DMS79 (cell line): ENCODE results near the gene ADAMTS17.
"Not testable (repeated sequence)": the region's sequence is repeated elsewhere in the genome, so short reads cannot be mapped to it uniquely, and the experiment has no call there.

Experiments
- DNase-seq: peaks from one replicate; lab custom pipeline; 2025; lab: John Stamatoyannopoulos, UW

ADAMTS17 gene

GRCh38 chr15:100339451-100339850 is 2.3 kb downstream of the ADAMTS17 start:
- DNase-seq, result not testable (repeated sequence)

DNA sequence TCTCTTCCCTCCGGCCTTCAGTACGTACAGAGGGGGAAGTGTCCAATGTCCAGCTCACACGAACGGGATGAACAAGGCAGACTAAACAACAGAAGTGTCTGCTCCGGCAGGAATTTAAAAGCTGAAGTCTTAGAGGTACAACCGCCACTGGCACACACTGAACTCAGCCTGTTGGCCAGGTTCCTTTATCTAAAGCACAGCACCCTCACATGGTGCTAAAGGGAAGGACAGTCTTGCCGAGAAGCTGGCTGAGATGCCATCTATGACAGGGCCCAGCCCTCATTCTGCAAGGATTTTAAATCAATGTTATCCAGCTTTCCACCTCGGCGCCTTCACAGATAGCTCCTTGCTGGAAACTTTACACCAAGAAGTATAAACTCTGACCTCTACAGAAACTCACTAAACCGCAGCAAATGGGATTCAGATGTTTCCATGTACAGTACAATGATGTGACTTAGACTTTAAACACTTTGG is 2.8 kb downstream of the ADAMTS17 start:
- DNase-seq, result no peak

DNA sequence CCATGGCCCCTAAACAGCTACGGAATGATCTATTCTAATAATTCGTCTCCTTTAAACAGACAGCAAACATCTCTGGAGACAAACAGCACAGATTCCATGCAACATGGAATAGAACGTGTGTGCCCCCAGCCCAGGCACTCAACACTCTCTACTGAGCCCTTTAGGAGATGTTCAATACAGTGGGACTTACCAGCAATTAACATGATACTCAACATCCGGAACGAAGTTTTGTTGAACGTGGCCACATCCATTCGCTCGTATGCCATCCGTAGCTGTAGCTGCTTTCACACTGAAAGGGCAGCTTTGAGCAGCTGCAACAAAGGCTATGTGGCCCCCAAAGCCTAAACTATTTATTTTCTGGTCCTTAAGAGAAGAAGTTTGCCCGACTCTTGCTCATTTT is 3.5 kb downstream of the ADAMTS17 start:
- no peak for DNase-seq

DNA sequence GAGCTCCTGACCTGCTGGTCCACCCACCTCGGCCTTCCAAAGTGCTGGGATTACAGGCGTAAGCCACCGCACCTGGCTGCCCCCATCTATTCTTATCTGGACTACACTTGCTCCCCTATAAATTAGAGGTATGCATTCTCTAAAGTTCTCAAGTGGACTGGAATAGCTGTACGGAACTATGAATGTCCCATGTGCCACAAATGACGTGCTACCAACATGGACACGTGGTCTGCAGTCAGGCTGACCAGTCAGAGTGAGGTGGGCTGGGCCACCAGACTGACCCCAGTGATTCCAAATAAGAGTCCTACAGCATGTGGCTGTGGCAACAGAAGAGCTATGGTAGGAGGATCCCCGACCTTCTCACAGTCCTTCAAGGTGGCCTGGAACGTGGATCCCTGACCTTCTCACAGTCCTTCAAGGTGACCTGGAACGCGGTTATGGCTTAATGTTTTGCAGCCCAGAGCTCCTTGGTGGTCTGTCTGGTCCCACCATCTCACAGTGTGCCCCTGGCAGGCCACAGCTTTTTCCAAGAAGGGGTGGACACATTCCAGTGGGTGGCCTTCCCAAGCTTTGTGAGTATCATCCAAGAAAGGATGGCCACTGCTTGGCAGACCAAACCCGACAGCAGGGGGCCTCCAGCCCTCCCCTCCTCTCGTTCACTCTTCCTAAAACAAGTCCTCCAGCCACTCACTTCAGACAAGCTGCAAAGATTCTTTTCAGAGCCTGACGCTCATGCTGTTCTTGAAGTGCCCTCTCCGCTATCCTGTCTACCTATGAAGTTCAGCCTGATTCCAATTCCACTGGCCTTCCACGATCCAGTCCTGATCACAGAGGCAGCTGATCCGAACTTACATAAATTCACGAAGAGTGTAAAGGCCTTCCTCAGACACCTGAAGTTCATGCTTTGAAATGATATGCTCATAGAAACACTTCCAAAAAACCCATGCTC is 4.4 kb downstream of the ADAMTS17 start:
- DNase-seq, result no peak

GRCh38 chr15:100336061-100336460 is 5.7 kb downstream of the ADAMTS17 start:
- DNase-seq, result no peak

- no peak for DNase-seq
Measured at GRCh38 chr15:100335335-100335999, 6.3 kb downstream of the ADAMTS17 start.

- no peak for DNase-seq
Measured at GRCh38 chr15:100334905-100335304, 6.9 kb downstream of the ADAMTS17 start.

DNA sequence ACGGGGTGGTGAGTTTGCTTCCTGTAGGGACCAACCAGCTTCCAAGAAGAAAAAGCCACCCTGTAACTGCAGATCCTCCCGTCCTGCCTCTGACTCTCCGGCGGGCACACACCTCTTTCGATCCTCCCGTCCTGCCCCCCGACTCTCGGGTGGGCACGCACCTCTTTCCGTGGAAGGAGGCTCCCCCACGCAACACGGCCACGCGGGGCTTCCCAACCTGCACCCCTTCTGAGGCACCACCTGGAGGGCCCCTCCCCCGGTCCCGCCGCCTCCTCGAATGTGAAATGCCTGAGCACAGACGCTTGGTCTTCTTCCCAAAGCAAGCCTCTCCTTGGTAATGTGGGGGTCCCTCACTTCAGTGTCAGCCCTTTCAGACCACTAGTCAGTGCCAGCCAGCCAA is 7.3 kb downstream of the ADAMTS17 start:
- no peak for DNase-seq

- DNase-seq, result no peak
Measured at GRCh38 chr15:100334015-100334414, 7.8 kb downstream of the ADAMTS17 start.

DNA sequence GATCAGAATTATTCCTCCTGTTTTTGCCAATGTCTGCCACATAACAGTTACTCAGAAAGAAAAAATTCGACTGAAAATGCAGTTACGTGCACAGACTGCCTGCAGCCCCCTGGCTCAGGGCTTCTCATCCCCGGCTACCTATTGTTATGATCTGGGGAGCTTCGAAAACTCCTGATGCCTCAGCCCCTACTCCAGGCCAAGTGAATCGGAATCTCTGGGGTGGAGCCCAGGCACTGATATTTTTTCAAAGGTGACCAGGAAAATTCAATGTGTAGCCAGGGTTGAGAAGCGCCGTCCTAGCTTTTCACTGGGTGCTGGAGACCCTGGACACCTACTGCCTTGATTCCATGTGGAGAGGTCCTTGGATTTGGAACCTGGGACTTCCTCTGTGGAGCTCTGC is 8.5 kb downstream of the ADAMTS17 start:
- DNase-seq, result no peak

DNA sequence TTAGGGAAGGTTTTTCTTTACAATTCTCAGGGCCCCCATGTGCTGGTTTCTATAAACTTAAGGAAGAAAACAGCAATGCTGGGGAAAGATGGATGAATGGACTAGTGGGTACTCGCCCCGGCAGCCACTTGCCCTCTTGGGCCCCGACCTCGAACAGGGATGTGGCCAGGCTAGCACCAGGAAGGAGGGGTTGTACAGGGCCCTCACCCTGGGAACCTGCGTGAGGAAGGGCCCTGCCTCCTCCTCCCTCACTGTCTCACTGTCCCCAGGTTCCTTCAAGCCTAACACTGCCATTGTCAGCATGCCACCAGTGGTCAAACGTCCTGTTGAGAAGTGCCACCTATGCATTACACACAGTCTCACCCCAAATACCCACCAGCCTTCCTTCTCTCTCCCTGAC is 9.1 kb downstream of the ADAMTS17 start:
- DNase-seq, result no peak

DNA sequence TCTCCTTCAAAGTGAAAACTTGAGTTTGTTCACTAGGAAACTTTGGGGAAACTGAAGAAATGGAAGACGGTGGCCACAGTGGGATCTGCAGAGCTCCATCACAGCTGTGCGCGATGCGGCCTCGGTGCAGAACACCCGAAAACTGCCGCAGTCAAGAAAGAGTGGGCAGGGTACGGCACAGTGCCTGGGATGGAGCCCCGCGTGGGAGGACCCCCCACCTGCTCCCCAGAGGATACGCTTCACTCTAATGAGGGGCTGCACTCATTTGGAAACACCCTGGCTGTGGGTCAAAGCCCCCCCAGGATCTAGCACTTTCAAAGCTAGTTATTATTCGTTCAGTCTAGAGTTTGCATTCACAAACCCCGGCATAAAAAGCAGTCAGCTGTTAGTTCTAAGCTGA is 9.5 kb downstream of the ADAMTS17 start:
- no peak for DNase-seq

GRCh38 chr15:100330629-100331215 is 11.1 kb downstream of the ADAMTS17 start:
- no peak for DNase-seq

DNA sequence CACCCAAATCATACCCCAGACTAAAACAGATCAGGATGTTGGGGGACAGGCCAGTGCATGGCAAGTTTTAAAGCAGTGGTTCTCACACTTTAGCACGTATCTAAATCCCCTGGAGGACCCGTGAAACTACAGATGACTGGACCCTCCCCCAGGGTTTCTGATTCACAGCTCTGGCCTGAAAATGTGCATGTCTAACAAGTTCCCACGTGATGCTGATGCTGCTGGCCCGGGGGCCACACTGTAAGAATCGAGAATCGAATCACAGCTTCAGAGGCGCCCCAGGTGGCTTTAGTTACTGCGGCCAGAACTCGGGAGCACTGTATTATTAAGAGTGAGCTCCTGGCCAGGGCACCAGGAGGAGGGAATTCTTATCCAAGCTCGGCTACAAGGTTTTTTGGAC is 11.6 kb downstream of the ADAMTS17 start:
- DNase-seq, result no peak

GRCh38 chr15:100328796-100329195 is 13.0 kb downstream of the ADAMTS17 start:
- DNase-seq, result no peak

DNA sequence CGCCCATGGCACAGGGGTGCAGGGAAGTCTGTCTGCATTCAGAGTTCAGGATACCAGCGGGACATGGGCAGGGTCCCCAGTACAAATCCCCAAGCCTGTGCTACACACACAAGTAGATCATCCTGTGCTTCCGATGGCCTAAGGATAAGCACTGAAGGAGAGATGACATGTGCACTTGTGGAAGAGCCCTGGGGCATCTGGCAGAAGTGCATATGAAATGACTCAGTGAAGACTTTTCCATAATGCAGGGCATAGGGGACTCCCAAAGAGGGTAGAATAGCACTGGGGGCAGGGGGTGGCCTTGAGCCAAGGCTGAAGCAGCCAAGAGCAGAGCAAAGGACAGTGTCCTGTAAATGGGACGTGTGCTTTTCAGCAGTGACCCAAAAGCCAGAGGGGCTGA is 22.9 kb downstream of the ADAMTS17 start:
- no peak for DNase-seq

GRCh38 chr15:100314809-100315400 is 26.9 kb downstream of the ADAMTS17 start:
- no peak for DNase-seq

DNA sequence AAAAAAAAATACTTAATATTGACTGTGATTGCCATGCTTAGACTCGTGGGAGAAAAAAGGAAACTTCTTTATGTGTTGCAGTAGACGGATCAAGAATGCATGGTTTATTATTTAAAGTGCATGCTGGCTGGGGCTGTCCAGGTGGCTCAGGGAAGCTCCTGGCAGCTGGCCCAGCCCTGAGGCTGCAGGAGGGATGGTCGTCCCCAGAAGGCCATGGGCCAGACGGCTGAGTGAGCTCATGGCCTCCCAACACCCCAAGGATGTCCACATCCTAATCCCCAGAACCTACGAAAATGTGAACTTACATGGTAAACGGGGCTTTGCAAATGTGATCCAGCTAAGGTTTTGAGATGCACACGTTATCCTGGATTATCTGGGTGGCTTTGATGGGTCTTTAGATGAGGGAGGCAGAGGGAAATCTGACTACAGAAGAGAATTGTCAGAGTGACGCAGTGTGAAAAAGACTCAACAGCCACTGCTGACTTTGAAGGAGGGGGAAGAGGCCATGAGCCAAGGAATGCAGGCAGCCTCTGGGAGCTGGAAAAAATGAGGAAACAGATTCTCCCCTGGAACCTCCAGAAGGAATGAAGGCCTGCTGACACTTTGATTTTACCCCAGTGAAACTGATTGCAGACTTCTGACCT is 29.8 kb downstream of the ADAMTS17 start:
- DNase-seq, result no peak

DNA sequence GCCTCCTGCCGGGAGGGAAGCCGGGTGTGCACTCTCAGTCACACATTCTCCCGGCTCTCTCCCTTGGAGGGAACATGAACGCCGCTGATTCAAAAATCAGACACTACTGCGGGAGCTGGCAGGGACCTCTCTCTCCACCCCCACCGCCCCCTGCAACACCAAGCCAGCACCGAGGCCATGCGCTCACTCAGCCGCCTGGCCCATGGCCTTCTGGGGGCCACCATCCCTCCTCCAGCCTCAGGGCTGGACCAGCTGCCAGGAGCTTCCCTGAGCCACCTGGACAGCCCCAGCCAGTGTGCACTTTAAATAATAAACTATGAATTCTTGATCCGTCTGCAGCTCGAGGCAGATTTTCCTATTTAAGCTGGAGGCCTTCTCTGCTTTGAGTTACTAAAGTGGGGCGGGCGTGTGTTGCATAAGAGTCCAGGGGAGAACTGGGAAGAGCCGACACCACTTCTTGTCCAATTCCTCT is 30.6 kb downstream of the ADAMTS17 start:
- DNase-seq, result no peak

GRCh38 chr15:100310513-100311153 is 31.1 kb downstream of the ADAMTS17 start:
- DNase-seq, result no peak

DNA sequence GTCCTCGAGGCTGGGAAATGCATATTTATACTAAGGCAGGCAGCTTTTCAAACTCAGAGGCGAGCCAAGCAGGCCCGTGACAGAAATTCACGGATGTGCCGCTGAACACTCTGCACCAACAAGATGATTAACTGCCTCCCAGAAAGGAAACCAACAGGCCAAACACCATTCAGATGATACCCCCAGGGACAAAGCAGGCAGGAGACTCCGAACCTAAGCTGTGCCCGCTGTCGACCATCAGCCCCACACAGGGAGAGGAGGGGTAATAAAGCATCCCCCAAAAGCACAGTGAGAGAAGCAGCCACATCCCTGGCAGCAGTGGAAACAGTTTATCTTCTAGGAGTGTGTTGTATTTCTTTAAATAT is 31.8 kb downstream of the ADAMTS17 start:
- no peak for DNase-seq
